B cell (primary cell): Measurements from ENCODE around the gene PTS. TPM values are rescaled to one million over a fixed set of nuclear protein-coding genes. Genes with fewer than 3 reads are reported as not detected.

Source experiments
- ATAC-seq: fragments of 200-7000 bp; cut with Tn5 transposase; one replicate; pipeline ENCODE4 v1.10.0; 2021; ENCODE audit warnings: low read depth, mild to moderate bottlenecking, moderate number of reproducible peaks, moderate library complexity
- CTCF ChIA-PET: fragments of 350-600 bp; sonication (Branson Sonifier 250); formaldehyde crosslinking; loops from one replicate; lab custom pipeline; 2021; ENCODE audit warnings: antibody characterized with exemption, inconsistent platforms; lab: Charles Lee
- POLR2A ChIA-PET: fragments of 350-600 bp; sonication (Branson Sonifier 250); formaldehyde crosslinking; loops from one replicate; lab custom pipeline; 2021; ENCODE audit warnings: antibody characterized with exemption; lab: Charles Lee
- DNase-seq: peaks from one replicate; pipeline ENCODE4 v3.0.0; 2013
- H2AFZ ChIP-seq: 2 replicates; pipeline ENCODE4 v1.6.1; 2012; ENCODE audit warnings: mild to moderate bottlenecking, low read depth, low read length; ENCODE audit not compliant: insufficient read depth, poor library complexity, severe bottlenecking
- H3K27ac ChIP-seq, 2 donors: 1 replicate in 1 of 2; 2 replicates in 1 of 2; pipeline ENCODE4 v1.5.1; 2012 to 2013; ENCODE audit warnings: low read length in 2 of 2, mild to moderate bottlenecking in 2 of 2, moderate library complexity in 1 of 2
- H3K27me3 ChIP-seq, 4 experiments: fragments of 200-600 bp in 1 of 4; sonication (generic) in 1 of 4; replicated peaks in 1 of 4; 1 replicate in 2 of 4; 2 replicates in 2 of 4; pipeline versions ENCODE4 v1.6.1 to v1.7.0; 2013 to 2016; ENCODE audit warnings: low read length in 3 of 4, mild to moderate bottlenecking in 2 of 4, mixed read lengths in 1 of 4, moderate library complexity in 1 of 4; ENCODE audit not compliant: insufficient read depth in 4 of 4, control insufficient read depth in 3 of 4; ENCODE audit errors: control extremely low read depth in 1 of 4
- H3K36me3 ChIP-seq, 2 experiments: replicated peaks in 1 of 2; 1 replicate in 1 of 2; 2 replicates in 1 of 2; pipeline versions ENCODE4 v1.6.1 to v1.7.1; 2013; ENCODE audit warnings: low read length in 1 of 2; ENCODE audit not compliant: insufficient read depth in 2 of 2, control insufficient read depth in 1 of 2; ENCODE audit errors: control extremely low read depth in 1 of 2, extremely low read depth in 1 of 2
- H3K4me1 ChIP-seq, 2 donors: fragments of 200-600 bp in 1 of 2; sonication (generic) in 1 of 2; 1 replicate in 1 of 2; 2 replicates in 1 of 2; pipeline versions ENCODE4 v1.5.1 to v1.6.1; 2013 to 2017; ENCODE audit warnings: low read length in 2 of 2; ENCODE audit not compliant: control insufficient read depth in 2 of 2, insufficient read depth in 2 of 2
- H3K4me2 ChIP-seq: replicated peaks from 2 replicates; pipeline ENCODE3; 2012; ENCODE audit warnings: mild to moderate bottlenecking, low read depth, low read length; ENCODE audit not compliant: poor library complexity, severe bottlenecking
- H3K4me3 ChIP-seq, 5 experiments: fragments of 200-600 bp in 1 of 5; sonication (generic) in 1 of 5; 1 replicate in 3 of 5; 2 replicates in 2 of 5; pipeline versions ENCODE4 v1.5.1 to v1.7.0; 2011 to 2016; ENCODE audit warnings: low read length in 4 of 5, mild to moderate bottlenecking in 4 of 5, low read depth in 2 of 5, control low read depth in 1 of 5, moderate library complexity in 1 of 5; ENCODE audit not compliant: insufficient read depth in 1 of 5; ENCODE audit errors: control extremely low read depth in 1 of 5, extremely low read depth in 1 of 5
- H3K79me2 ChIP-seq: fragments of 200-600 bp; sonication (generic); one replicate; pipeline ENCODE4 v1.6.0; 2016; ENCODE audit warnings: low read length; ENCODE audit not compliant: control insufficient read depth, insufficient read depth
- H3K9ac ChIP-seq: fragments of 200-600 bp; sonication (generic); 2 replicates; pipeline ENCODE4 v1.6.1; 2017; ENCODE audit warnings: mild to moderate bottlenecking, low read length, moderate library complexity
- H3K9me3 ChIP-seq, 3 donors: one replicate each; pipeline versions ENCODE4 v1.6.1 to v1.7.1; 2013; ENCODE audit warnings: low read length in 2 of 3; ENCODE audit not compliant: control insufficient read depth in 2 of 3, insufficient read depth in 1 of 3; ENCODE audit errors: control extremely low read depth in 1 of 3
- H4K20me1 ChIP-seq: 2 replicates; pipeline ENCODE4 v1.6.0; 2012; ENCODE audit warnings: mild to moderate bottlenecking, low read length; ENCODE audit not compliant: insufficient read depth, control insufficient read depth, poor library complexity, severe bottlenecking
- H3K27ac Mint-ChIP-seq: one replicate; pipeline ENCODE4 v1.8.0; 2021; ENCODE audit warnings: mixed read lengths
- H3K27me3 Mint-ChIP-seq: one replicate; pipeline ENCODE4 v1.8.0; 2021; ENCODE audit warnings: mixed read lengths
- H3K4me1 Mint-ChIP-seq: one replicate; pipeline ENCODE4 v1.8.0; 2021; ENCODE audit warnings: mixed read lengths
- H3K4me3 Mint-ChIP-seq: one replicate; pipeline ENCODE4 v1.8.0; 2021; ENCODE audit warnings: mixed read lengths
- H3K9me3 Mint-ChIP-seq: one replicate; pipeline ENCODE4 v1.8.0; 2022; ENCODE audit warnings: mixed read lengths; ENCODE audit not compliant: insufficient read depth
- CTCF ChIP-seq: fragments of 200-600 bp; IDR thresholded peaks from one replicate; pipeline ENCODE4 v1.8.0; 2022; ENCODE audit warnings: antibody characterized with exemption, mild to moderate bottlenecking
- EZH2 ChIP-seq: IDR thresholded peaks from 2 replicates; pipeline ENCODE4 v1.6.1; 2012; ENCODE audit warnings: borderline replicate concordance, low read depth, mild to moderate bottlenecking, moderate library complexity, low read length; ENCODE audit not compliant: insufficient read depth, poor library complexity, severe bottlenecking
- WGBS: methylation state at CpG from one replicate; pipeline ENCODE4 v1.1.5; 2013; ENCODE audit warnings: missing lambda C conversion rate; ENCODE audit not compliant: insufficient coverage; 5-methylcytosine and 5-hydroxymethylcytosine counted together
- intact Hi-C: fragments of 100-400 bp; cut with micrococcal nuclease; formaldehyde crosslinking; loops from one replicate; pipeline ENCODE4 v1.10.0; 2022
- polyA plus RNA-seq: library from polyadenylated mRNA; depleted of rRNA; stranded (reverse); fragments of >200 nt; gene quantifications from 2 replicates; pipeline ENCODE4 v1.2.3, GENCODE V29; 2012
- total RNA-seq, 2 donors: library from RNA; stranded (reverse); fragments of 120-200 nt in 1 of 2; gene quantifications; 1 replicate in 1 of 2; 2 replicates in 1 of 2; pipeline versions ENCODE4 v1.2.3 to v1.2.4, GENCODE V29; 2013 to 2022

Gene PTS
- total and polyA plus RNA-seq, 2 donors (not counting 1 experiment from before 2014, with no cell fraction given) = 36.2 to 36.9 TPM

GRCh38 chr11:112213753-112214152 is 12.5 kb upstream of the PTS start:
- Histone ChIP-seq H3K4me2 (no peak overlapping the region), H3K9ac (no peak overlapping the region), H3K27me3 (peaks cover 0 to 2% (median 0%) of the 10 kb centered on the region in 4 experiments), H2AFZ (no peak overlapping the region), H3K79me2 (no peaks in the 10 kb centered on the region), H3K36me3 (no peaks in the 10 kb centered on the region), H3K4me3 (no peak overlapping the region), H3K27ac (no peak overlapping the region), H3K4me1 (no peaks in the 10 kb centered on the region), H4K20me1 (no peaks in the 10 kb centered on the region), H3K9me3 (peaks cover 0 to 2% (median 0%) of the 10 kb centered on the region in 3 donors)
- no peak overlapping the region for H3K4me3 Mint-ChIP-seq
- H3K27ac Mint-ChIP-seq = no peak overlapping the region
- ATAC-seq (no peak), DNase-seq (no peak)
- H3K9me3 Mint-ChIP-seq = no peaks in the 10 kb centered on the region
- POLR2A ChIA-PET = no interaction called here
- H3K27me3 Mint-ChIP-seq = peaks cover 13% of the 10 kb centered on the region
- H3K4me1 Mint-ChIP-seq = peaks cover 8% of the 10 kb centered on the region
- 100% methylated on average over 1 of the region's 4 CpGs for WGBS
- intact Hi-C loops = no loop called here
- TF ChIP-seq EZH2 (no peak), CTCF (no peak)
- CTCF ChIA-PET = interaction anchor here (0.8 to 20.4 kb wide), 2 partner anchors 66 to 1076 kb away, joined by 3 to 471 read pairs; no protein-coding TSS in a partner anchor

DNA sequence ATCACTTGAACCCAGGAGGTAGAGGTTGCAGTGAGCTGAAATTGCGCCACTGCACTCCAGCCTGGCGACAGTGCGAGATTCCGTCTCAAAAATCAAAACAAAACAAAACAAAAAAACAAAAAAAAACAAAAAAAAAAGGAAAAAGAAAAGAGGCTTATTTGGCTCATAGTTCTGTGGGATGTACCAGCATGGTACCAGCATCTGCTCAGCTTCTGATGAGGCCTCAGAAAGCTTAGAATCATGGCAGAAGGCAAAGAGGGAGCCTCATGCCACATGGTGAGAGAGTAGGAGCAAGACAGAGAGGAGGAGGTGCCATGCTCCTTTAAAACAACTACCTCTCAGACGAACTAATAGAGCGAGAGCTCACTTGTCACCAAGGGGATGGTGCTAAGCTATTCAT is 10.6 kb upstream of the PTS start:
- Histone ChIP-seq H3K4me1 (peaks cover 0 to 6% of the 10 kb centered on the region in 2 donors), H4K20me1 (no peaks in the 10 kb centered on the region), H3K9ac (no peak overlapping the region), H3K36me3 (no peaks in the 10 kb centered on the region), H2AFZ (no peak overlapping the region), H3K79me2 (no peaks in the 10 kb centered on the region), H3K27me3 (peaks cover 0 to 2% (median 0%) of the 10 kb centered on the region in 4 experiments), H3K9me3 (peaks cover 0 to 2% (median 0%) of the 10 kb centered on the region in 3 donors), H3K4me2 (no peak overlapping the region), H3K27ac (no peak overlapping the region), H3K4me3 (no peak overlapping the region)
- H3K27me3 Mint-ChIP-seq = peaks cover 9% of the 10 kb centered on the region
- WGBS = 100% methylated on average over 2 of the region's 6 CpGs
- ChIA-PET CTCF (interaction anchor here (1.0 to 20.4 kb wide), 2 partner anchors 64 to 1317 kb away, joined by 3 to 471 read pairs; no protein-coding TSS in a partner anchor), POLR2A (no interaction called here)
- no peak for TF ChIP-seq EZH2
- no peak for TF ChIP-seq CTCF
- H3K27ac Mint-ChIP-seq = no peak overlapping the region
- ATAC-seq = no peak
- H3K9me3 Mint-ChIP-seq = no peaks in the 10 kb centered on the region
- no peak overlapping the region for H3K4me3 Mint-ChIP-seq
- DNase-seq = no peak
- peaks cover 11% of the 10 kb centered on the region for H3K4me1 Mint-ChIP-seq
- intact Hi-C loops = loop anchor here (5.0 kb wide), 2 partner anchors 103 to 897 kb away; no protein-coding TSS in a partner anchor
